Ovary (tissue), 3 donors: ENCODE data around the gene CAMTA1.

Source experiments
- EP300 ChIP-seq: sonication (generic); formaldehyde crosslinking; IDR thresholded peaks from one replicate; pipeline ENCODE4 v1.6.1; 2017; ENCODE audit warnings: antibody characterized with exemption
- POLR2A ChIP-seq: fragments of 450-650 bp; IDR thresholded peaks from one replicate; pipeline ENCODE4 v1.6.1; 2017; ENCODE audit warnings: antibody characterized with exemption, mild to moderate bottlenecking, moderate library complexity
- TF ChIP-seq, protein P1 (sequence below), 3 donors: fragments of 450-650 bp in 2 of 3; fragments of 200-600 bp in 1 of 3; IDR thresholded peaks; one replicate each; pipeline versions ENCODE4 v1.5.1 to v1.8.0; 2016 to 2022; ENCODE audit warnings: antibody characterized with exemption in 3 of 3, mild to moderate bottlenecking in 1 of 3
- donor health status: DM: no; HTN: no; CAD: no.

DNA sequence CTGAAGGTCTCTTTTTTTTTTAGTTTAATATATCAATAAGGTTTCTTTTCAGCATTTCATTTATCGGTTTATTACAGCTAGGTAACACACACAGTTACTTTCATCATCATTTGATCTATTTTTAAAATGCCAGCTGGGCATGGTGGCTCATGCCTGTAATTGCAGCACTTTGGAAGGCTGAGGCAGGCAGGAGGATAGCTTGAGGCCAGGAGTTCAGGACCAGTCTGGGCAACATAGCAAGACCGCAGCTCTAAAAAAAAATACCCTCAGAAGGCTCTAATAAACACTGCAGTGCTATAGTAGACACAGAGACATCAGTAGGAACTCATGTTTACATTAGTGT is 937.4 kb downstream of the CAMTA1 start:
- TF ChIP-seq, protein P1, sequence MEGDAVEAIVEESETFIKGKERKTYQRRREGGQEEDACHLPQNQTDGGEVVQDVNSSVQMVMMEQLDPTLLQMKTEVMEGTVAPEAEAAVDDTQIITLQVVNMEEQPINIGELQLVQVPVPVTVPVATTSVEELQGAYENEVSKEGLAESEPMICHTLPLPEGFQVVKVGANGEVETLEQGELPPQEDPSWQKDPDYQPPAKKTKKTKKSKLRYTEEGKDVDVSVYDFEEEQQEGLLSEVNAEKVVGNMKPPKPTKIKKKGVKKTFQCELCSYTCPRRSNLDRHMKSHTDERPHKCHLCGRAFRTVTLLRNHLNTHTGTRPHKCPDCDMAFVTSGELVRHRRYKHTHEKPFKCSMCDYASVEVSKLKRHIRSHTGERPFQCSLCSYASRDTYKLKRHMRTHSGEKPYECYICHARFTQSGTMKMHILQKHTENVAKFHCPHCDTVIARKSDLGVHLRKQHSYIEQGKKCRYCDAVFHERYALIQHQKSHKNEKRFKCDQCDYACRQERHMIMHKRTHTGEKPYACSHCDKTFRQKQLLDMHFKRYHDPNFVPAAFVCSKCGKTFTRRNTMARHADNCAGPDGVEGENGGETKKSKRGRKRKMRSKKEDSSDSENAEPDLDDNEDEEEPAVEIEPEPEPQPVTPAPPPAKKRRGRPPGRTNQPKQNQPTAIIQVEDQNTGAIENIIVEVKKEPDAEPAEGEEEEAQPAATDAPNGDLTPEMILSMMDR (IDR thresholded peaks at IDR 0.05) = no peak
- TF ChIP-seq POLR2A (no peak), EP300 (no peak)
